Stimulated activated effector memory CD8-positive, alpha-beta T cell treated with anti-CD3 and anti-CD28 coated beads, Interleukin-12 subunit alpha, Interleukin-12 subunit beta, amount 100 ng/mL, for 72 hours (primary cell): ENCODE measurements around the gene PYGB.

Experiments used
- ATAC-seq: fragments of 150-1000 bp; cut with Tn5 transposase; 2 replicates; pipeline ENCODE4 v1.10.0; 2021
- DNase-seq, 2 donors: peaks; one replicate each; pipeline ENCODE4 v3.0.0; 2021 to 2022; ENCODE audit warnings: low spot score in 2 of 2
- H3K27ac Mint-ChIP-seq: one replicate; pipeline ENCODE4 v1.8.0; 2022; ENCODE audit warnings: mild to moderate bottlenecking, mixed read lengths
- H3K36me3 Mint-ChIP-seq: one replicate; pipeline ENCODE4 v1.8.0; 2022; ENCODE audit warnings: mild to moderate bottlenecking, mixed read lengths
- H3K4me1 Mint-ChIP-seq: one replicate; pipeline ENCODE4 v1.8.0; 2022; ENCODE audit warnings: mixed read lengths
- H3K4me3 Mint-ChIP-seq: one replicate; pipeline ENCODE4 v1.8.0; 2022; ENCODE audit warnings: mild to moderate bottlenecking, mixed read lengths
- H3K9me3 Mint-ChIP-seq: one replicate; pipeline ENCODE4 v1.8.0; 2022; ENCODE audit warnings: mixed read lengths

The PYGB gene

GRCh38 chr20:25293910-25294458 lies 46.1 kb downstream of the PYGB start:
- no peaks in the 10 kb centered on the region for H3K9me3 Mint-ChIP-seq
- no peak overlapping the region for H3K4me3 Mint-ChIP-seq
- no peaks in the 10 kb centered on the region for H3K4me1 Mint-ChIP-seq
- DNase-seq: no peak
- no peak for ATAC-seq
- peak overlapping the region; percentile 56 for H3K27ac Mint-ChIP-seq
- H3K36me3 Mint-ChIP-seq: peaks cover 62% of the 10 kb centered on the region

GRCh38 chr20:25294459-25295385 lies 46.8 kb downstream of the PYGB start:
- no peak overlapping the region for H3K4me3 Mint-ChIP-seq
- H3K27ac Mint-ChIP-seq: peak overlapping the region; percentile 67
- no peaks in the 10 kb centered on the region for H3K4me1 Mint-ChIP-seq
- ATAC-seq (peak; percentile 64), DNase-seq (peak in 1 of 2 donors; percentile 70)
- H3K9me3 Mint-ChIP-seq: no peaks in the 10 kb centered on the region
- H3K36me3 Mint-ChIP-seq: peaks cover 64% of the 10 kb centered on the region

DNA sequence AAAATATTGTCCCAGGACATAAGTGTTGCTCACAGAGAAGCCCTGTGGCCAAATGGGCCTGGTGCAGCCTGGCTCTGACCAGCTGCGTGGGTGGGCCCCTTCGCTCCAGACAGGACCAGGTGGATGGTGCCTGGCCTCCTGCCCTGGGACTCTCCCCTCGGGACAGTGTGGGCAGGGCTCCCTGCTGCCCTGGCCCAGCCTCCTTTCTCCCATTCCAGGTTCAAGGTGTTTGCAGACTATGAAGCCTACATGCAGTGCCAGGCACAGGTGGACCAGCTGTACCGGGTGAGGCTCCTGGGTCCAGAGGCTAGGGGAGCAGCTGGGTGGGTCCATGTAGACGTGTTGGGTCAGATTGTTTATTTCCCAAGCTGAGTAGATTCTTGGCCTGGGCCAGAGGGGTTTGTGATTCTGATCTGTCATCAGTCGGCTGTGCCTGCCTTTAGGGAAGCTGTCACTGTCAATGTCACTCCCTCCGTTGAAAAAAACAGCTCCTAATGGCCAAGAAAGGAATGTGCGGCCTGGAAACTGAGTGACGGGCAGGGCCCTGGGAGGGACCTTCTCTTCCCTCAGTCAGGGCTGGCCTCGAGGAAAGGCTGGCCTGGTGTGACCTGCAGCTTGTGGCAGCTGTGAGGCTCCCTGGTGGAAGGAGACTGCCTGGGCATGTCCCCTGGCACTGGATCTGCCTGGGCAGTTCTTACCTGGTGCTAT lies 47.7 kb downstream of the PYGB start:
- Mint-ChIP-seq H3K4me1 (no peaks in the 10 kb centered on the region), H3K27ac (peak overlapping the region; percentile 67), H3K9me3 (no peaks in the 10 kb centered on the region), H3K4me3 (no peak overlapping the region), H3K36me3 (peaks cover 58% of the 10 kb centered on the region)
- DNase-seq: no peak
- no peak for ATAC-seq

DNA sequence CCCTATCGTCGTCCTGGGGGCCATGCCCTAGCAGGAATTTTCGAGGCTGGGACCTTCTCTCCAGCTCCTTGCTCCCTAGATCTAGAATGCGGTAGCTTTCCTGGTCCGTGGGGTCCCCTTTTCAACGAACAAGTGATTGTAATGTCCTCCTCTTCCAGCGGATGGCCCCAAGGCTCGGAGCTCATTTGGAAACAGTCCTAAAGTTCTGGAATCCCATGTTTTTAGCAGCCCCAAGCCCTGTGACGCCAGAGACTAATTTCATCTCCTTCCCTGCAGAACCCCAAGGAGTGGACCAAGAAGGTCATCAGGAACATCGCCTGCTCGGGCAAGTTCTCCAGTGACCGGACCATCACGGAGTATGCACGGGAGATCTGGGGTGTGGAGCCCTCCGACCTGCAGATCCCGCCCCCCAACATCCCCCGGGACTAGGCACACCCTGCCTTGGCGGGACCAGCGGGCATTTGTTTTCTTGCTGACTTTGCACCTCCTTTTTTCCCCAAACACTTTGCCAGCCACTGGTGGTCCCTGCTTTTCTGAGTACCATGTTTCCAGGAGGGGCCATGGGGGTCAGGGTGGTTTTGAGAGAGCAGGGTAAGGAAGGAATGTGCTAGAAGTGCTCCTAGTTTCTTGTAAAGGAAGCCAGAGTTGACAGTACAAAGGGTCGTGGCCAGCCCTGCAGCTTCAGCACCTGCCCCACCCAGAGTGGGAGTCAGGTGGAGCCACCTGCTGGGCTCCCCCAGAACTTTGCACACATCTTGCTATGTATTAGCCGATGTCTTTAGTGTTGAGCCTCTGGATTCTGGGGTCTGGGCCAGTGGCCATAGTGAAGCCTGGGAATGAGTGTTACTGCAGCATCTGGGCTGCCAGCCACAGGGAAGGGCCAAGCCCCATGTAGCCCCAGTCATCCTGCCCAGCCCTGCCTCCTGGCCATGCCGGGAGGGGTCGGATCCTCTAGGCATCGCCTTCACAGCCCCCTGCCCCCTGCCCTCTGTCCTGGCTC lies 48.5 kb downstream of the PYGB start:
- Mint-ChIP-seq H3K4me1 (no peaks in the 10 kb centered on the region), H3K36me3 (peaks cover 49% of the 10 kb centered on the region), H3K27ac (peak overlapping the region; percentile 74), H3K9me3 (no peaks in the 10 kb centered on the region), H3K4me3 (no peak overlapping the region)
- DNase-seq (no peak), ATAC-seq (peak; percentile 52)

DNA sequence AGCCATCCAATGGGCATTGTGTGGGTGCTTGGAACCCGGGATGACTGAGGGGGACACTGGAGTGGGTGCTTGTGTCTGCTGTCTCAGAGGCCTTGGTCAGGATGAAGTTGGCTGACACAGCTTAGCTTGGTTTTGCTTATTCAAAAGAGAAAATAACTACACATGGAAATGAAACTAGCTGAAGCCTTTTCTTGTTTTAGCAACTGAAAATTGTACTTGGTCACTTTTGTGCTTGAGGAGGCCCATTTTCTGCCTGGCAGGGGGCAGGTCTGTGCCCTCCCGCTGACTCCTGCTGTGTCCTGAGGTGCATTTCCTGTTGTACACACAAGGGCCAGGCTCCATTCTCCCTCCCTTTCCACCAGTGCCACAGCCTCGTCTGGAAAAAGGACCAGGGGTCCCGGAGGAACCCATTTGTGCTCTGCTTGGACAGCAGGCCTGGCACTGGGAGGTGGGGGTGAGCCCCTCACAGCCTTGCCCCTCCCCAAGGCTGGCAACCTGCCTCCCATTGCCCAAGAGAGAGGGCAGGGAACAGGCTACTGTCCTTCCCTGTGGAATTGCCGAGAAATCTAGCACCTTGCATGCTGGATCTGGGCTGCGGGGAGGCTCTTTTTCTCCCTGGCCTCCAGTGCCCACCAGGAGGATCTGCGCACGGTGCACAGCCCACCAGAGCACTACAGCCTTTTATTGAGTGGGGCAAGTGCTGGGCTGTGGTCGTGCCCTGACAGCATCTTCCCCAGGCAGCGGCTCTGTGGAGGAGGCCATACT lies 49.4 kb downstream of the PYGB start:
- H3K36me3 Mint-ChIP-seq: peaks cover 44% of the 10 kb centered on the region
- peak overlapping the region; percentile 74 for H3K27ac Mint-ChIP-seq
- no peak for ATAC-seq
- H3K9me3 Mint-ChIP-seq: no peaks in the 10 kb centered on the region
- DNase-seq: no peak
- H3K4me3 Mint-ChIP-seq: no peak overlapping the region
- H3K4me1 Mint-ChIP-seq: no peaks in the 10 kb centered on the region

DNA sequence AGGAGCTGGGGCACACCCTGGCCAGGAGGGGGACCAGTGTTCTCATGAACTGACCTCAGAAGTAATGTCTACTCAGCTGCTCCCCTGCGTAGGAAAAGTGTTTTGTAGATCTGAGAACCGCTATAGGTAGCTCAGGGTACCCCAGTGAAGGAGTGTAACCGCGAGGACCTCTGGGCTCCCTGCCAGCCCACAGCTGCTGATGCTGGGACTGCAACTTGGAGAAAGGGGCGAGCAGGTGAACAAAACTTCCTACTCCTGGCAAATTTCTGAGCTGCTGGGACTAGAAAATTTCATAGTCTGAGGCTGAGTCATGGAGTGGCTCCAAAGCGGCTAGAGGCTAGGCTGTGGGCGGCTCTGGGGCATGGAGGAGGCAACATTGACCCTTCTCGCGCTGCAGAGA lies 51.9 kb downstream of the PYGB start:
- Mint-ChIP-seq H3K36me3 (peaks cover 34% of the 10 kb centered on the region), H3K4me1 (no peaks in the 10 kb centered on the region), H3K27ac (peak overlapping the region; percentile 74), H3K4me3 (no peak overlapping the region), H3K9me3 (no peaks in the 10 kb centered on the region)
- no peak for ATAC-seq
- no peak for DNase-seq

- peak overlapping the region; percentile 74 for H3K27ac Mint-ChIP-seq
- H3K4me3 Mint-ChIP-seq: no peak overlapping the region
- H3K9me3 Mint-ChIP-seq: no peaks in the 10 kb centered on the region
- no peak for DNase-seq
- H3K36me3 Mint-ChIP-seq: peaks cover 25% of the 10 kb centered on the region
- ATAC-seq: no peak
- no peaks in the 10 kb centered on the region for H3K4me1 Mint-ChIP-seq
Observed at GRCh38 chr20:25300496-25301170, 52.7 kb downstream of the PYGB start.

DNA sequence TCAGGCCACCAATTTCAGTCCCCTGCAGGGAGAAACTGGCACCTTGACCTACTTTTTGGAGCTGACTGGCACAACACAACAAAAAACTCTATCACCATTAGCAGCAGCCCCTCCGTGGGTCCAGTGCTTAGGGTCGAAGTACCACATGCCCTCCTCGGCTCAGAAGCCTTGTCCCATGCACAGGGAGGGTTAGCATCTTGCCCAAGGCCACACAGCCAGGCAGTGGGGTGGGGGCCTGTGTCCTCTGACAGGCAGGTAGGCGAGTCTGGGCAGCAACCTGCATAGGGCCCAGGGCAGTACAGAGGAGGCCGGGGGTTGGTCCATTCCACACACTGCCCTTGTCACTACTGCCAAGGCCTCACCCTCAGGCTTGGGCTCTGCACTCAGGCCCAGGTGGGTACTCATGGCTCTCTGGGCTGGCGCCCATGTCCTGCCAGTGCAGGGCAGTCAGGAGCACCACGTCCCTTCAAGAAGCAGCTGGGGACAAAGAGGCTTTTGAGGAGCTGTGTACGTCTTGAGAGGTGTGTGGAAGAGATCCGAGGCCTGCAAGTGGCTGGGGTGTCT lies 53.6 kb downstream of the PYGB start:
- Mint-ChIP-seq H3K9me3 (no peaks in the 10 kb centered on the region), H3K27ac (peak overlapping the region; percentile 74), H3K4me1 (no peaks in the 10 kb centered on the region), H3K4me3 (no peak overlapping the region), H3K36me3 (peaks cover 24% of the 10 kb centered on the region)
- DNase-seq (no peak), ATAC-seq (no peak)

- H3K36me3 Mint-ChIP-seq: peaks cover 23% of the 10 kb centered on the region
- no peak for ATAC-seq
Observed at GRCh38 chr20:25302596-25302995, 54.7 kb downstream of the PYGB start.

GRCh38 chr20:25303292-25304024 lies 55.6 kb downstream of the PYGB start:
- ATAC-seq (no peak), DNase-seq (no peak)
- Mint-ChIP-seq H3K36me3 (peaks cover 15% of the 10 kb centered on the region), H3K4me3 (no peak overlapping the region), H3K9me3 (no peaks in the 10 kb centered on the region), H3K4me1 (peaks cover under 1% of the 10 kb centered on the region), H3K27ac (peak overlapping the region; percentile 27)

More at GRCh38 chr20:25302596-25302995, 54.7 kb downstream of the PYGB start:
- DNase-seq: no peak
- Mint-ChIP-seq H3K27ac (peak overlapping the region; percentile 27), H3K9me3 (no peaks in the 10 kb centered on the region), H3K4me3 (no peak overlapping the region), H3K4me1 (no peaks in the 10 kb centered on the region)

GRCh38 chr20:25304025-25304549 lies 56.2 kb downstream of the PYGB start:
- peaks cover 7% of the 10 kb centered on the region for H3K4me1 Mint-ChIP-seq
- peaks cover 8% of the 10 kb centered on the region for H3K36me3 Mint-ChIP-seq
- DNase-seq: no peak

DNA sequence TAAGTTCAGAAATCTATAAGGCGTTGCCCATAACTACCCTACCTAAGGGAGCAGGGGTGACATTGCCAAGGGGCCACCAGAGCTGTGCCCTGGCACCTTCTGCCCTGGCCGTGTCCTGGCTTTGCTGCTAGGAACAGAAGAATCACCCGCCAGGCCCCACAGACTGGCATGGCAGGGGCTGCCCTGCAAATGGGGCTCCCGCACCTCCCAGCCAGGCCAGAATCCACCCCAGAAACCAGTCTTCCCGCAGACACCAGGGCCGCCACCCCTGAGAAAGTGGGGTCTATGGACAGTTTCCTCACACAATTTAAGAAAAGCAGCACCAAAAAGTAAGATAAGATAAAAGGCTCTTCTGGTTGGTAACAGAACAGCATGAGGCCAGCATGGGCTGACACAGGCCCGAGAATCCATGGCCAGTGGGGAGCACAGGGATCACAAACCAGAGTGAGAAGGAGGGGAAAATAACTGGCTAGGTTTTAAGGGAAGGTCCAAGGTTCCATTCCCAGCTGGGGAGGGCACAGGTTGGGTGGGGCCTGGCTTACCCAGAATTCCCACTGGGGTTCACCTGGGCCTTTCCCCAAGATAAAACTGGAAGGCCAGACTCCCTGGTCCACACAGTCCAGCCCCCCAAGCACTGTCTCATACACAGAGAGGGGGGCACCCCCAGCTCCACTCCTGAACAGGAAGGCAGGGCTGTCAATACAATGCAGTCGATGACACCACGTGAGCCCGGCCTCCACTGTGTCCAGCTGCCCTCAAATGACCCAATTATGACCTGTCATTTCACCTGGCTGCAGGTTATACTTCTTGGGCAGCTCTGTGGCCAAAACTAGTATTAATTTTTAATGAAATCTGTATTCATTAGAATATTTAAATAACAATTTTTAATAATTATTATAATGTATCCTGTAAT lies 59.4 kb downstream of the PYGB start:
- H3K36me3 Mint-ChIP-seq: peaks cover 3% of the 10 kb centered on the region
- H3K9me3 Mint-ChIP-seq: no peaks in the 10 kb centered on the region
- DNase-seq (no peak), ATAC-seq (no peak)
- no peak overlapping the region for H3K4me3 Mint-ChIP-seq
- H3K27ac Mint-ChIP-seq: peak overlapping the region; percentile 63
- H3K4me1 Mint-ChIP-seq: peaks cover 35% of the 10 kb centered on the region

More at GRCh38 chr20:25304025-25304549, 56.2 kb downstream of the PYGB start:
- H3K9me3 Mint-ChIP-seq: no peaks in the 10 kb centered on the region
- no peak for ATAC-seq
- no peak overlapping the region for H3K4me3 Mint-ChIP-seq
- no peak overlapping the region for H3K27ac Mint-ChIP-seq
